Right atrium auricular region (tissue), 2 donors: ENCODE results near the gene A3GALT2. TPM values are rescaled to one million over a fixed set of nuclear protein-coding genes. Genes with fewer than 3 reads are reported as not detected.

Source experiments
- DNase-seq: peaks from one replicate; pipeline ENCODE4 v3.0.0-alpha.2; 2019; ENCODE audit warnings: low spot score
- H3K27ac ChIP-seq, 2 donors: fragments of 200-600 bp; sonication (generic); 1 replicate in 1 of 2; 2 replicates in 1 of 2; pipeline ENCODE4 v1.5.1; 2016 to 2019
- H3K27me3 ChIP-seq, 2 donors: fragments of 200-600 bp; sonication (generic); one replicate each; pipeline versions ENCODE4 v1.5.1 to v1.6.0; 2017 to 2019
- H3K36me3 ChIP-seq: fragments of 200-600 bp; sonication (generic); one replicate; pipeline ENCODE4 v1.5.1; 2016
- H3K4me1 ChIP-seq, 2 donors: fragments of 200-600 bp; sonication (generic); one replicate each; pipeline versions ENCODE4 v1.5.1 to v1.6.0; 2017 to 2019
- H3K4me3 ChIP-seq, 2 donors: fragments of 200-600 bp; sonication (generic); 1 replicate in 1 of 2; 2 replicates in 1 of 2; pipeline ENCODE4 v1.5.1; 2017 to 2019; ENCODE audit warnings: mild to moderate bottlenecking in 1 of 2, moderate library complexity in 1 of 2
- H3K9me3 ChIP-seq, 2 donors: fragments of 200-600 bp; sonication (generic); one replicate each; pipeline ENCODE4 v1.5.1; 2019
- total RNA-seq, 2 donors: library from RNA; depleted of rRNA; stranded (reverse); fragments of >200 nt; gene quantifications; one replicate each; pipeline ENCODE4 v1.1.0, GENCODE V29; 2016
- TF ChIP-seq, protein P1 (sequence below), 2 donors: fragments of 200-600 bp; sonication (generic); IDR thresholded peaks; one replicate each; pipeline ENCODE4 v1.5.1; 2019; ENCODE audit warnings: antibody characterized with exemption in 2 of 2

The A3GALT2 gene
- total RNA-seq, 2 donors from 2014 or later: not detected

DNA sequence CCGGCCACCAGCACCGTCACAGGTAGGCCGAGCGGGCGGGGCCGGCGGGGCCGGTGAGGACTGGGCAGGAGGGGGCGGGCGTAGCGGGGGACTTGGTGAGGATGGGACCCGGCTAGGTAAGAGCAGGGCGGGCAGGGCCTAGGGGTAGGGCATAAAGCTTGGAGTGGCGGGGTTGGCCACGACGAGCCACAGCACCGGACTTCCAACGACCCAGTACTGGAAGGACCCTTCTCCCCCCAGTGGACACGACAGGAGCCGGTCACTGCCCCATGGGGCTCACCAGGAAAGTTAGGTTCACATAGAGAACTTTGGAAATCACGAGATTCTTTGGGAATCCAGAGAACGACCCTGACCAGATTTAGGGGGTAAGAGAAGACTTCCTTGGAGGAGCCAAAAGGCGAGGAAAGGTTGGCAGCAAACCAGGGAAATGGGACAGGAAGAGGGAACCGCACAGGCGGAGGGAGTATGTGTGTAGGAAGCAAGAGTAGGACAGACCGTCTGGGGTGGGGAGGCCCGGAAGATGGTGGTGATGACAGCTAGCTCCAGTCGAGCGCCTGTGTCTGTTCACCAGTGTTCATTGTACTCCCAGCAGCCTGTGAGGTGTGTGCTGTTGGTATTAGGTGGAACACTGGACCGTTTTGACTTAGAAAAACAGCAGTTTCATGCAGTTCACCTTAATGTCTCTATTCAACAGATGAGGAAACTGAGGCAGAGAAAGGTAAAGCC is 44.2 kb downstream of the A3GALT2 start:
- no peaks in the 10 kb centered on the region for H3K9me3 ChIP-seq
- H3K27ac ChIP-seq: no peak overlapping the region
- H3K4me3 ChIP-seq: no peak overlapping the region
- peaks cover 45% of the 10 kb centered on the region for H3K36me3 ChIP-seq
- TF ChIP-seq, protein P1, sequence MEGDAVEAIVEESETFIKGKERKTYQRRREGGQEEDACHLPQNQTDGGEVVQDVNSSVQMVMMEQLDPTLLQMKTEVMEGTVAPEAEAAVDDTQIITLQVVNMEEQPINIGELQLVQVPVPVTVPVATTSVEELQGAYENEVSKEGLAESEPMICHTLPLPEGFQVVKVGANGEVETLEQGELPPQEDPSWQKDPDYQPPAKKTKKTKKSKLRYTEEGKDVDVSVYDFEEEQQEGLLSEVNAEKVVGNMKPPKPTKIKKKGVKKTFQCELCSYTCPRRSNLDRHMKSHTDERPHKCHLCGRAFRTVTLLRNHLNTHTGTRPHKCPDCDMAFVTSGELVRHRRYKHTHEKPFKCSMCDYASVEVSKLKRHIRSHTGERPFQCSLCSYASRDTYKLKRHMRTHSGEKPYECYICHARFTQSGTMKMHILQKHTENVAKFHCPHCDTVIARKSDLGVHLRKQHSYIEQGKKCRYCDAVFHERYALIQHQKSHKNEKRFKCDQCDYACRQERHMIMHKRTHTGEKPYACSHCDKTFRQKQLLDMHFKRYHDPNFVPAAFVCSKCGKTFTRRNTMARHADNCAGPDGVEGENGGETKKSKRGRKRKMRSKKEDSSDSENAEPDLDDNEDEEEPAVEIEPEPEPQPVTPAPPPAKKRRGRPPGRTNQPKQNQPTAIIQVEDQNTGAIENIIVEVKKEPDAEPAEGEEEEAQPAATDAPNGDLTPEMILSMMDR (IDR thresholded peaks at IDR 0.05): no peak
- no peak for DNase-seq
- peaks cover 0 to 18% of the 10 kb centered on the region in 2 donors for H3K4me1 ChIP-seq
- no peaks in the 10 kb centered on the region for H3K27me3 ChIP-seq

DNA sequence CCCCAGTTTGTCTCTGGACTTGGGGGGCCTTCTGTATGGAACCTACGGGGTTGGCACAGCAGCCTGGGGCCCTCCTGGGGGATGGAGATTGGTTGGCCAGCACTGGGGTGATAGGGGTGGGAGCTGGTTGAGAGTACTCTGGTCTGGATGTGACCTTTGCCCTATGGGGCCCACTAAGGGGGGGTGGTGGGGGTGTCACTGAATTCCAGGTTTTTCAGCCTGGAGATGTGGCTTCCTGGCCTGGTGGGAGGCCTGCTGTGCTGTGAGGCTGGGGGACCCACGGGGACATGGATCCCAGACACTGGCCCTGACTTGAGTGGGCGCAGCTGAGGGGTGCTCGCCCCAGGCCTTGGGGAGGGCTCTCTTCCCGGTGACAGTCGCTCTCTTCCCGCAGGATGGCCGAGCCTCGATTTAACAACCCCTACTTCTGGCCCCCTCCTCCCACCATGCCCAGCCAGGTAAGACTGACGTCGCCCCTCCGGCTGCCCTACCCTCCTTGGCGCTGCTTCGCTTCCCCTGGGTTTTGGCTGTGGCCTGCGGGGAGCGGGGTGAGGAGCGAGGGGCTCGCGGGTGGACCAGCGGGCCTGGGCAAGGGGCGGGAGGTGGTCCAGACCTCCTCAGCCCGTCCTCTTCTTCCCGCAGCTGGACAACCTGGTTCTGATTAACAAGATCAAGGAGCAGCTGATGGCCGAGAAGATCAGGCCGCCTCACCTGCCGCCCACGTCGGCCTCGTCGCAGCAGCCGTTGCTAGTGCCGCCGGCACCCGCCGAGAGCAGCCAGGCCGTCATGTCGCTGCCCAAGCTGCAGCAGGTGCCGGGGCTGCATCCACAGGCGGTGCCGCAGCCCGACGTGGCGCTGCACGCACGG is 45.0 kb downstream of the A3GALT2 start:
- Histone ChIP-seq H3K27me3 (no peaks in the 10 kb centered on the region), H3K36me3 (peaks cover 37% of the 10 kb centered on the region), H3K4me3 (no peak overlapping the region), H3K4me1 (peaks cover 0 to 19% of the 10 kb centered on the region in 2 donors), H3K27ac (no peak overlapping the region), H3K9me3 (no peaks in the 10 kb centered on the region)
- TF ChIP-seq, protein P1 (IDR thresholded peaks at IDR 0.05): no peak
- DNase-seq: no peak

DNA sequence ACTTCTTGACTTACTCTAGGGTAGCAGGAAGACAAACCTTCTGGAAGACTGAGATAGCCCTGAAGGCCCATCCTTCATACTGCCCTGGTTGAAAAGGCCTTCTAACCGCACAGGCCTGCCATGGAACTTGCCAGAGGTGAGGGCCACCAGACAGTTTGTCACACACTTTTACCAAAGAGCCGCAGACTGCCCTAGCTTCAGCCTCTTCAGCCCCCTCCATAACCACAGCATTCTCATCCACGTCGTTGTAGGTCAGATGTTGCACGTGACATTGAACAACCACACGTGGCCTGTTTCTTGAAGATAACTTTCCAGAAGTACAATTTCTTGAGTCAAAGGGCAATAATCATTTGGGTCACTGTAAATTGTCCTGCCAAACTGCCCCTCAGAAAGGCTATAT is 45.7 kb downstream of the A3GALT2 start:
- TF ChIP-seq, protein P1 (IDR thresholded peaks at IDR 0.05): no peak
- DNase-seq: no peak
- H3K4me1 ChIP-seq: peaks cover 0 to 25% of the 10 kb centered on the region in 2 donors
- no peaks in the 10 kb centered on the region for H3K9me3 ChIP-seq
- H3K27ac ChIP-seq: no peak overlapping the region
- peaks cover 35% of the 10 kb centered on the region for H3K36me3 ChIP-seq
- no peak overlapping the region for H3K4me3 ChIP-seq
- no peaks in the 10 kb centered on the region for H3K27me3 ChIP-seq

DNA sequence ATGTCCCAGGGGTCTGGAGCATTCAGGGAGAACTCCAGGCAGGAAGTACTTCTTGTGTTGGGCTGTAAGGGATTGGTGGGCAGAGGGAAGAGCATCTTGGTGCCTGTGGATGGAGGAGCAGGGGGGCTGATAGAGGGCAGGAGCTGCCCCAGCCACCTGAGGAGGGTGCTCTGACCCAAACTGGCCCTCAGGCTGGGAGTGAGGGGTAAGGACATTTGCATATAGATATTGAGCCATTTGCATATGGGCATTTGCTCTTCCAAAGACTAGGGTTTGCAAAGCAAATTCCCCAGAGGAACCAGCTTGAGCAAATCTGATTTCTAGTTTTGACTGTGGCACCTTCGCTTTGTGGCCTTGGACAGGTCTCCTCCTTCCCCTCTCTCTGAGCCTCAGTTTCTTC is 46.5 kb downstream of the A3GALT2 start:
- no peak overlapping the region for H3K4me3 ChIP-seq
- H3K27ac ChIP-seq: no peak overlapping the region
- H3K9me3 ChIP-seq: no peaks in the 10 kb centered on the region
- peaks cover 0 to 30% of the 10 kb centered on the region in 2 donors for H3K4me1 ChIP-seq
- no peaks in the 10 kb centered on the region for H3K27me3 ChIP-seq
- no peak for DNase-seq
- TF ChIP-seq, protein P1 (IDR thresholded peaks at IDR 0.05): no peak
- H3K36me3 ChIP-seq: peaks cover 32% of the 10 kb centered on the region

DNA sequence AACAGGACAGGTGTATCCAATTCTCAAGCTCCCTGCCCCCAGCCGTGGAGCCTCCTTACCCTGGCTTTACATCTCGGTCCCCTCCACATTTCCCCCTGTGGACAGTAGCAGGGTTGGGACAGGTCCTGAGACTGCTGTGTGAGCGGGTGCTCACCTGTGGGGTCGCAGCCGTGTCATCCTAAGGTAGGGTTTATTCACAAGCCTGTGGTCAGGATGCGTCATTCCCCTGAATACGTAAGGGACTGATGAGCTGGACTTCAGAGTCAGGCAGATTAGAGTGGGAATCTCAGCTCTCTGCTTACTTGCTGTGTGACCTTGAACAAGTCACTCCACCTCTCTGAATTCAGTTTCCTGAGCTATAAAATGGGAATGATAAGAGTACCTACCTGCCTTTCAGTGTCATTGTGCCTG is 46.9 kb downstream of the A3GALT2 start:
- Histone ChIP-seq H3K4me1 (peaks cover 0 to 34% of the 10 kb centered on the region in 2 donors), H3K4me3 (no peak overlapping the region), H3K27ac (no peak overlapping the region), H3K9me3 (no peaks in the 10 kb centered on the region), H3K36me3 (peaks cover 30% of the 10 kb centered on the region), H3K27me3 (no peaks in the 10 kb centered on the region)
- no peak for DNase-seq
- TF ChIP-seq, protein P1 (IDR thresholded peaks at IDR 0.05): no peak
